KOPT-K1 (cell line): ENCODE results near the gene CINP.
"Not testable (repeated sequence)": the region's sequence is repeated elsewhere in the genome, so short reads cannot be mapped to it uniquely, and the experiment has no call there.

ENCODE experiments used
- H3K27ac ChIP-seq: fragments of 200-600 bp; sonication (generic); 2 replicates; pipeline ENCODE4 v1.5.1; 2016; ENCODE audit warnings: antibody characterized with exemption, mild to moderate bottlenecking, low read depth, low read length; ENCODE audit not compliant: poor library complexity, severe bottlenecking
- H3K36me3 ChIP-seq: fragments of 200-600 bp; sonication (generic); 2 replicates; pipeline ENCODE4 v1.5.1; 2017; ENCODE audit warnings: antibody characterized with exemption, mild to moderate bottlenecking, low read length, moderate library complexity; ENCODE audit not compliant: insufficient read depth
- H3K9me3 ChIP-seq: fragments of 200-600 bp; sonication (generic); 2 replicates; pipeline ENCODE4 v1.5.1; 2017; ENCODE audit warnings: antibody characterized with exemption, low read length, mild to moderate bottlenecking; ENCODE audit not compliant: insufficient read depth, poor library complexity, severe bottlenecking

The CINP gene

DNA sequence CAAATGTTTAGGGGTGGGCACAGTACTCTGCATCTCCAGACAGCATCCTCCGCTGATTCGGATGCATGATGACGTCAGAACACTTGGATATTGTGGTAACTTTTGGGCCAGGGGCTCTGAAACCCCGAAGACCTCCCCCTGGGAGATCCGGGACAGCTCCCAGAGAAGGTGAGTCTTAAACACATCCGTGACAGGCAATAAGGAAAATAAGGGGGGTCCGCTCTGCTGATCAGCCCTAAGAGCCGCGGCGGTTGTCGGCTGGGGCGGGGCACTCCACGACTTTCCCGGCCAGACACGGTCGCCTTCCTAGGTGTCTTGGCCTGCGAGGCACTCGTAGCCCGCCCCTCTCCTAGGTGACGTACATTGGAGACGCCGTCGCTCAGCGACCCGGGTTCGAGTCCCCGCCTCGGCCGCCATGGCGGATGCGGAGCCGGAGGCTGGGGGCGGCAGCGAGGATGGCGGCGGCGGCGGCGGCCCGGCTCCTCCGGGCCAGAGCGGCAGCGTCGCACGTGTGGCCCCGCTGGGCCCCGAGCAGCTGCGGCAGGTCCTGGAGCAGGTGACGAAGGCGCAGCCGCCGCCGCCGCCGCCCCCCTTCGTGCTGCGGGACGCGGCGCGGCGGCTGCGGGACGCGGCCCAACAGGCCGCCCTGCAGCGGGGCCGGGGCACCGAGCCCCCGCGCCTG lies 43.2 kb downstream of the CINP start, which contains the start of gene ZNF839:
TSS of gene ZNF839 (plus strand) at position 396 of the 682 bp plus-strand sequence. CDS start at position 416, 20 bp downstream.
- peak within 1 kb of the TSS; percentile 71 for H3K27ac ChIP-seq
- 0 out of 2 replicates have a peak, but pooled peaks cover 8% of the 10 kb centered on the region for H3K36me3 ChIP-seq
- H3K9me3 ChIP-seq = no peaks in the 10 kb centered on the region

DNA sequence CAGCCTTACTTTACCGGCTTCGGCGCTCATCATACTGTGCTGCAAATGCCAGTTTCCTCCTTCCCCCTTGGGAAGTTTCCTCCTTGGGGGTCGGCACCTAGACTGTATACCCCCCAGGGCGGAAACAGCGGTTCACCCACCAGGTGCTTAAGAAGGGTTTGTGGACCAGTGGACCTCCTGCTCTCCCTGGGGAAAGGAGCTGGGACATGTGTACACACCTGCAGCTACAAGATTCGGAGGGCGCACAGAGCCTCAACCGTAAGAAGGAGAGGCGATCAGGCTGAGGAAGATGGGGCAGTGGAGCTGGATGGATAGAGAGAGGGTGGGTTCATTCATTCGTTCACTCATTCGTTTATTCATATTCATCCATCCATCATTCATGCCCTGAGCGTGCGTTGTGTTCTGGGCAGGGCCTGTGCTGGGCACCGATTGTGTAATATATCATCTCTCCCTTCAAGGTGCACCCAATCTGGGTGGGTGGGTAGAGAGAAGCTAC lies 43.9 kb downstream of the CINP start:
- H3K36me3 ChIP-seq = 0 out of 2 replicates have a peak, but pooled peaks cover 8% of the 10 kb centered on the region
- H3K27ac ChIP-seq = peak overlapping the region; percentile 71
- no peaks in the 10 kb centered on the region for H3K9me3 ChIP-seq

DNA sequence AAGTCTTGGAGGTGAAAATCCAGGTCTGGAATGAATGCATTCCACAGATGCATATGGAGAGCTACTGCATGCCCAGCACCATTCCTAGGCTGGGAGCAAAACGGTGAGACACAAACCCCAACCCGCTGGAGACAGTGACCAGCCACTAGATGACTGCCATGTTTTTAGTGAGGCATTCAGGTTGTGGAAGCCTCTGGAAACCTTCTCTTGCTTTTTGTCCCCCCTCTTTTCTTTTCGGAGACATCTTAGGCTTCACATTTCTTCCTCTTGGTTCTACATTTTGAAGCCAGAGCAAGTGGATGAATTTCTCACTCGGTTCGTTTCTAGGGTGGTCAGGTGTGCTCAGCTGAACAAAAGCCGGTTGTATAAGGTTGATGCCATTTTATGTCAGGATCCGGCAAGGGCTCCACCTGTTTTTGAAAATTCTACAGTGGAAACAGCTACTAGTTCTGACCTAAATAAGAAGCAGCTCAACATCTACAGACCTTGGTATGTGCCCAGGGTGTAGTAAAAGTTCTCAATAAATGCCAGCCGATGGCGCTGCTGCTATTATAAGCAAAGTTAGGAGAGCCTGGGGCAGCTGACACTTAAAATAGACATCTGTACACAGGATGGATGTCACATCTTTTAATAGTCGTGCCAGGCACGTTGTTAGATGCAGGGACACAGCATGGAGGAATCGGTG lies 45.0 kb downstream of the CINP start:
- Histone ChIP-seq H3K27ac (peak overlapping the region; percentile 47), H3K9me3 (no peaks in the 10 kb centered on the region), H3K36me3 (0 out of 2 replicates have a peak, but pooled peaks cover 8% of the 10 kb centered on the region)

DNA sequence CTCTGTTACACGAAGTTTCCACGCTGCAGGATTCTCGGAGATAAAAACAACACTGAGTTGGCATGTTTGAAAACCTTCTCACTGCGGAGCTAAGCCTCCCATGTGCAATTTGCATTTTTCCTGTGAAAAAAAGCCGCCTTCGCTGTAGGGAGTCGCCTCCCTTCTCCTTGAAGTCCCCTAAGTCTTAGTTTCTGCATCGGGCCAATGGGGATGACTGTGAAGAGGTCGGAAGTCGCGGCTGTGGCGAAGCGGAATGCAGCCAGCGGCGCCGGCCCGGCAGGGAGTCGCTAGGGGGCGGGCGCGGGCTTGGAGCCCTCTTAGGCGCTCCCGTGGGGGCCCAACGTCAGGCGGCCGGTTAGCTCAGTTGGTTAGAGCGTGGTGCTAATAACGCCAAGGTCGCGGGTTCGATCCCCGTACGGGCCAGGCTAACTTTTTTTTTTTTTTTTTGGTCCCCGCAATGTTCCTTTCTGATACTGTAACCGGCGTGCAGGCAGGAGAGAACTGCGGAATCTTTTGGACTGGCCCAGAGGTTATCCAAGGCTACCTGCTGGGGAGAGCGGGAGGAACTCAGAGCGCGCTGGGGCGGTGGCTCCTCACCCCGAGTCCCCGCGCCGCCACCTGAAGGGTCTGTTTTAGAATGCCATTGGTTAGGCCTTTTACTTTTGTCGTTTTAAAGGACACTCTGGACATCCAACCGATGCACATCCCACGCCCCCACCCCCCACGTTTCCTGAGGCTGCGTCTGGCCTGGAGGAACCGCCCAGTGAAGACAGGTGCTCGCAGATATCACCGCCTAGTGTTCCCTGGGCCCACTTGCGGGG lies 45.7 kb downstream of the CINP start:
- H3K9me3 ChIP-seq = no peaks in the 10 kb centered on the region
- H3K36me3 ChIP-seq = 0 out of 2 replicates have a peak, but pooled peaks cover 2% of the 10 kb centered on the region
- peak overlapping the region; percentile 47 for H3K27ac ChIP-seq

DNA sequence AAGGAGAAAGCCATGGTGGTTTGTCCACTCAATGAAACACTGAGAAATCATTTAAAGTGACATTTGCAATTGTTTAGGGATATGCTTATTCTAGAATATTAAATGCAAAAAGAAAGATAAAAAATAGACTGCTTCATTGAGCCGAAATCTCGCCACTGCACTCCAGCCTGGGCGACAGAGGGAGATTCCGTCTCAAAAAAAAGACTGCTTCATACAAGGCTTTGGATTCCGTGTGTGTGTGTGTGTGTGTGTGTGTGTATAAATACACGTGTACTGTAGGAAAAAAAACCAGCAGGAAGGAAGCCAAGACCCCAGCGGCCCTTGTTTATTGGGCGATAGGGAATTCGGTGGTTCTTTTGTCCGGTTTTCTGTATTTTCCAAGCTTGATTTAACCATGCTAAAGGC lies 46.4 kb downstream of the CINP start:
- Histone ChIP-seq H3K27ac (peak overlapping the region; percentile 34), H3K36me3 (no peaks in the 10 kb centered on the region), H3K9me3 (no peaks in the 10 kb centered on the region)

DNA sequence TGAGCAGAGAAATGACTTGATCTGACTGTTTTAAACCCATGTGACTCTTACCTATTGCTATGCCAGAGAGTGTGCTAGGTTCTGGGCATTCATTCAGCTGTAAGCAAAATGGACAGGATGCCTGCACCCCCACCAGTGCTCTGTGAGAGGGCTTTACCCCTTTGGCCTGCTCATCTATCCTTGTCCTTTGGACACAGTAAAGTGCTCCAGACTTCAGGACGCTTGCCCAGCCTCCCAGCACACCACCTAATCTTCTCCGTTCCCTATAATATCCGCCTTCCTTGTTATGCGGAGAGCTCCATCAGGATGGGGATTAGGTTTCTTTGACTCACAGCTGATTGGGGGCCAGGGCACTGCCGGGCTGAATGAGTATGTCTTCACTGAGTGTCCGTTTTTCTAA lies 47.6 kb downstream of the CINP start:
- Histone ChIP-seq H3K27ac (no peak overlapping the region), H3K36me3 (no peaks in the 10 kb centered on the region), H3K9me3 (no peaks in the 10 kb centered on the region)

DNA sequence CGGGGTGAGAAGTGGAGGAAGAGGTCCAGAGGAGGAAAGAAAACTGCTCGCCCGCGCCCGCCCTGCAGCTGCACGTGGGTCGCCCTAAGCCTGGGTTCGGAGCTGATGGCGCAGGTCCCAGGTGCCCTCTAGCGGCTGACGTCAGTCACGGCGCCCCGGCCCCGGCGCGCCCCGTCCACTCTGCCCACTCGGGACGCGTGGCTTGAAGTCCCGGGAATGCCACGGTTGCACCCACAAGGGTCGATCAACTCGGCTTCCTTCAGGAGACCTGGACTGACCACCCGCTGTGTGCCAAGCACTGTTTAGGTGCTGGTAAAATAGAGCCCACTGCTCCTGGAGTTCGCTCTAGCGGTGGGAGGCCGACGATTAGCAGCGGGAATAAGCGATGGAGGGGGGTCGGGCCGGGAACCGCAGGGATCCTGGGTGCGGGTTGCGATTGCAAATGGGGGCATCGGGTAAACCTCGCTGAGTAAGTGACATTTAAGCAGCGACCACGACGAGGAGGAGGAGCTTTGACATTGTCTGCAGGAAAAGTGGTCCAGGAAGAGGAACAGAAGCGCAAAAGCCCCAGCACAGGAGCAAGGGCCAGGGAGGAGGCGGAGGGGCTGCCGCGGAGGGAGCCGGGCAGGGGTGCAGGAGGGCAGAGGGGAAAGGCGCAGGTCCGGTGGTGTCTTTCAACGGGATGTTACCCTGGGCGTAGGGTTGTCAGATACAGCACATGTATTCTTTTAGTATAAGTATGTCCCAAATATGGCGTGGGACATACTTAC lies 48.3 kb downstream of the CINP start:
- H3K36me3 ChIP-seq = no peaks in the 10 kb centered on the region
- no peaks in the 10 kb centered on the region for H3K9me3 ChIP-seq
- H3K27ac ChIP-seq = no peak overlapping the region

DNA sequence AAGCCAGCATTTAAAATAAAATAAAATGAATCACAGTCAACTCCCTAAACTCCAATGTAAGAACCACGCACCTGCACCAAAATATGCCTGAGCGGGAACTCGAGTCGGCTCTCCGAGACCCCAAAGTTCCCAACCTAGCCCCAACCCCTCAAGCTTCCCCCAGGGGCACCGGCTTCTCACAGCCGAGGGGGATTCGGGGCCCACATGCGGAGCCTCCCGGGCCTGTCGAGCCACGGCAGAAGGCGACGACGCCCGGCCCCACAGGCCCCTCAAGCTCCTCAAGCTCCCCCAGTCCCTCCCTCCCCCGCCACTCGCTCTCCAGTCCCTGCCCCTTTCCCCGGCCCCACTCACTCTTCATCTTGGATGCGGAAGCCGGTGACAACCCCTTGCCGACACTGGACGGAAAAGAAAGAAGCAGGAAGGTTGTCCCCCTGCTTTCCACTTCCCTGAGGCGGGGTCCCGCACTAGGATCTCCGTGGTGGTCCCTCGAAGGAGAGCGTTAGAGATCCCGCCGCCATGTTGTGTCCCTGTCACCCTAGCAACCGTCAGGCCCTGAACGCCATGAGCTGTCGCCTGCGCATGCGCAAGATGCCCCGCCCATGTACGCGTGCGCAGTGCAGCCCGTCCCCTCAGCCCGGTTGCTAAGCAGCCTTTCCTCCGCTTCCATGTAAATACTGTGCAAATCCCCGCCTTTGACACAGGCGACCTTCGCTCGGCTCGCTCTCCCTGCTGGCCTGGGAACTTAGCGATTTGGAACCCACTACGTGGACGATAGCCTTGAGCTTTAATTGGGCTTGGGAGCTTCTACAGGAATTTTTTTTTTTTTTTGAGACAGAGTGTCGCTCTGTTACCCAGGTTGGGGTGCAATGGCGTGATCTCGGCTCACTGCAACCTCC lies 57.8 kb downstream of the CINP start, which contains the start of gene MOK:
TSS of gene MOK (minus strand) at position 554 of the 896 bp plus-strand sequence. CDS start at position 358, 196 bp downstream.
- no peaks in the 10 kb centered on the region for H3K9me3 ChIP-seq
- no peak within 1 kb of the TSS for H3K27ac ChIP-seq
- no peaks in the 10 kb centered on the region for H3K36me3 ChIP-seq

DNA sequence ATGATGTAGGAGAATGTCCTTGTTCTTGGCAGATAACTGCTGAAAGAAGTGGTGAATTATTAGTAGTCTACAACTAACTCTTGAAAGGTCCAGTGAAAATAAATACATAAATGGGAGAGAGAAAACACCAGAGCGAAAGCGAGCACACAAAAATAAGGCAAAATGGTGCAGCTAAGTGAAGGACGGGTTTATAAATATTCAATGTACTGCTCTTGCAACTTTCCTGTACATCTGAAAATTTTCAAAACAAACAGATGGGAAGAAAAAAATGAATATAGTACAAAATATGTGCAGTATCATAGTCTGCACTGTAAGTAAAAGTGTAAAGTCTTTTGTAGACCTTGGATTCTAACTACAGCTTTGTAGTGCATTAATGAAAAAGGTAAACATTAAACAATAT lies 59.0 kb downstream of the CINP start:
- Histone ChIP-seq H3K36me3 (no peaks in the 10 kb centered on the region), H3K27ac (no peak overlapping the region), H3K9me3 (no peaks in the 10 kb centered on the region)

DNA sequence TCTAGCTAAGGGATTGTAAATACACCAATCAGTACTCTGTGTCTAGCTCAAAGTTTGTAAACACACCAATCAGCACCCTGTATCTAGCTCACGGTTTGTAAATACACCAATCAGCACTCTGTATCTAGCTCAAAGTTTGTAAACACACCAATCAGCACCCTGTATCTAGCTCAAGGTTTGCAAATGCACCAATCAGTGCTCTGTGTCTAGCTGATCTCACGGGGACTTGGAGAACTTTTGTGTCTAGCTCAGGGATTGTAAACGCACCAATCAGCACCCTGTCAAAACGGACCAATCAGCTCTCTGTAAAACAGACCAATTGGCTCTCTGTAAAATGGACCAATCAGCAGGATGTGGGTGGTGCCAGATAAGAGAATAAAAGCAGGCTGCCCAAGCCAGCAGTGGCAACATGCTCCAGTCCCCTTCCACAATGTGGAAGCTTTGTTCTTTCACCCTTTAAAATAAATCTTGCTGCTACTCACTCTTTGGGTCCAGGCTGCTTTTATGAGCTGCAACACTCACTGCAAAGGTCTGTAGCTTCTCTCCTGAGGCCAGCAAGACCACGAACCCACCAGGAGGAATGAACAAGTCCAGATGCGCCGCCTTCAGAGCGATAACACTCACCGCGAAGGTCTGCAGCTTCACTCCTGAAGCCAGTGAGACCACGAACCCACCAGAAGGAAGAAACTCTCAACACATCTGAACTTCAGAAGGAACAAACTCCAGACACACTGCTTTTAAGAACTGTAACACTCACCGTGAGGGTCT lies 64.2 kb downstream of the CINP start:
- not testable (repeated sequence) for H3K36me3 ChIP-seq, H3K27ac ChIP-seq, H3K9me3 ChIP-seq
